GM12873 (cell line): ENCODE results near the gene MAP9.

Experiments
- TF ChIP-seq, protein P1 (sequence below): IDR thresholded peaks from 2 replicates; pipeline ENCODE4 v1.5.1; 2012; ENCODE audit warnings: low read depth, mild to moderate bottlenecking, moderate library complexity, low read length, control low read depth; ENCODE audit not compliant: insufficient read depth; ENCODE audit errors: missing control alignments

The MAP9 gene

GRCh38 chr4:155321006-155321405, 55.8 kb downstream of the MAP9 start:
- TF ChIP-seq, protein P1, sequence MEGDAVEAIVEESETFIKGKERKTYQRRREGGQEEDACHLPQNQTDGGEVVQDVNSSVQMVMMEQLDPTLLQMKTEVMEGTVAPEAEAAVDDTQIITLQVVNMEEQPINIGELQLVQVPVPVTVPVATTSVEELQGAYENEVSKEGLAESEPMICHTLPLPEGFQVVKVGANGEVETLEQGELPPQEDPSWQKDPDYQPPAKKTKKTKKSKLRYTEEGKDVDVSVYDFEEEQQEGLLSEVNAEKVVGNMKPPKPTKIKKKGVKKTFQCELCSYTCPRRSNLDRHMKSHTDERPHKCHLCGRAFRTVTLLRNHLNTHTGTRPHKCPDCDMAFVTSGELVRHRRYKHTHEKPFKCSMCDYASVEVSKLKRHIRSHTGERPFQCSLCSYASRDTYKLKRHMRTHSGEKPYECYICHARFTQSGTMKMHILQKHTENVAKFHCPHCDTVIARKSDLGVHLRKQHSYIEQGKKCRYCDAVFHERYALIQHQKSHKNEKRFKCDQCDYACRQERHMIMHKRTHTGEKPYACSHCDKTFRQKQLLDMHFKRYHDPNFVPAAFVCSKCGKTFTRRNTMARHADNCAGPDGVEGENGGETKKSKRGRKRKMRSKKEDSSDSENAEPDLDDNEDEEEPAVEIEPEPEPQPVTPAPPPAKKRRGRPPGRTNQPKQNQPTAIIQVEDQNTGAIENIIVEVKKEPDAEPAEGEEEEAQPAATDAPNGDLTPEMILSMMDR, result no peak

DNA sequence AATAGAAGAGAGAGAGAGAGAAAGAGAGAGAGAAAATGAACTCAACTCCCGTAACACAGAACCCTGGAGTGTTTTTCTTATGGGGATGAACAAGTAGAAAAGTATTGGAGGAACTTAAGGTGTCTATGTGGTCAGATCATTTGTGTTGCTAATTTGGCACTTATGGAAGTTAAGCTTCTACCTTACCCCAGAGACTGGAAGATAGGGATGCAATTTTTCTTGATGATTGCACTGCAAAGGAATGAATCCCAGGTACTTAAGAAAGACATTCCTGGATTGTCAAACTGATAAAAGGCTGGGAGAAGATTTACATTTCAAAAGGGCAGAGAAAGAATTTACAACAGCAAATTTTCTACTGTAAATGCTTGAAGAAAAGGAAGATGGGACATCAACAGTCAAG, 57.2 kb downstream of the MAP9 start:
- TF ChIP-seq, protein P1, result no peak

- TF ChIP-seq, protein P1, result no peak
Observed at GRCh38 chr4:155307731-155308277, 69.0 kb downstream of the MAP9 start.

- TF ChIP-seq, protein P1, result no peak
Observed at GRCh38 chr4:155305619-155306018, 71.1 kb downstream of the MAP9 start.

- TF ChIP-seq, protein P1, result no peak
Observed at GRCh38 chr4:155304375-155304774, 72.4 kb downstream of the MAP9 start.

DNA sequence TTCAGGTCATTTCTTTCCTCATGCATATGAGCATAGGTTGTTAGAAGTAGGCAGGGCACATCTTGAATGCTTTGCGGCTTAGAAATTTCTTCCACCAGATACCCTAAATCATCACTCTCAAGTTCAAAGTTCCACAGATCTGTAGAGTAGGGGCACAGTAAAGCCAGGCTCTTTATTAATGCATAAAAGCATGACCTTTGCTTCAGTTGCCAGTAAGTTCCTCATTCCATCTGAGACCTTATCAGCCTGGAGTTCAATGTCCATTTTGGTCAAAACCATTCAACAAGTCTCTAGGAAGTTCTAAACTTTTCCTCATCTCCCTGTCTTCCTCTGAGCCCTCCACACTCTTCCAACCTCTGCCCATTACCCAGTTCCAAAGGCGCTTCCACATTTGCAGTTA, 77.7 kb downstream of the MAP9 start:
- TF ChIP-seq, protein P1, result no peak
